ENCODE results near the gene GNAL.

Gene GNAL

DNA sequence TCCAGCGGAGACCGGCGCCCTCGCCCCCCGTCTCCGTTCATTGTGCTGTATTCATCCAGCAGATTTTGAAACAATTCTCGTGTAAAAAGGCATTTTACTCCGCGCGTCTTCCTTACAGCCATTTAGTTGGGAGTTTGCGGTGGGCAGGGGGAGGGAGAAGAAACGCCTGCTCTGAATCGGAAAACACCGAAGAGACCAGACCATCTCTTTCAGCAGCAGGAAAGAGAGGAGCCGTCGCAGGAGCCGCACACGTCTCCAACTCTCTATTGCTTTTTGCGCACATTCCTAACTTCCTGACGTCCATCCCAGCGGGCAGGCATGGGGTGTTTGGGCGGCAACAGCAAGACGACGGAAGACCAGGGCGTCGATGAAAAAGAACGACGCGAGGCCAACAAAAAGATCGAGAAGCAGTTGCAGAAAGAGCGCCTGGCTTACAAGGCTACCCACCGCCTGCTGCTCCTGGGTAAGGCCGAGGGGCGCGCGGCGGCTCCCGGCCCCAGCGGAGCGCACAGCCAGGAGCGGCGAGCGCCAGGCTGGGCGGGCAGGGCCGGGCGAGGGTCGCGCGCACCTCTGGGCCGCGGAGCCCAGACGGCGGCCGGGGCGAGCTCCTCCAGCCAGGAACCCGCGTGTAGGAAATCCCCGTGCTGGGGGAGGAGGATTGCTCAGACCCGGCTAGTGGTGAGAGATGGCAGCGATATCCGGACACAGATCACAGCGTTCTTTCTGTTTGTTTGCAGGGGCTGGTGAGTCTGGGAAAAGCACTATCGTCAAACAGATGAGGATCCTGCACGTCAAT, 63.2 kb downstream of the GNAL start:
- Histone ChIP-seq H3K9me3 (ENCODE audit: control insufficient read depth, insufficient read depth, low read length) (no peaks in the 10 kb centered on the region), H3K4me3 (ENCODE audit: low read length) (no peak overlapping the region)

DNA sequence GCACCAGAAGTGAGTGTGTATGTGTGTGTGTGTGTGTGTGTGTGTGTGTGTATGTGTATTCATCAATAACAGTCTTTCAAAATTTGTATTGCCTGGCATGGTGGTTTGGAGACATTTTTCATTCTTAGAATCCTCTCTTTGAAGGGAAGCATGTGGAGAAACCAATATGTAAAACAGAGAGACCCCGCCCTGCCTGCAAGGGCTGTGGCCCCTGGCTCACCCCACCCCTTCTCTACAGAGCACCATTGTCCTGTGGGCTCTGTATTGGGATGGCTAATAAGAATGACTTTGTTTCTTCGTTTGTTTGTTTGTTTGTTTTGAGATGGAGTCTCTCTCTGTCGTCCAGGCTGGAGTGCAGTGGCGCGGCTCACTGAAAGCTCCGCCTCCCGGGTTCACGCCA, 65.9 kb downstream of the GNAL start:
- Histone ChIP-seq H3K9me3 (ENCODE audit: control insufficient read depth, insufficient read depth, low read length) (no peaks in the 10 kb centered on the region), H3K4me2 (ENCODE audit: low read length) (no peak overlapping the region), H3K79me2 (ENCODE audit: control insufficient read depth, low read length) (no peaks in the 10 kb centered on the region), H3K27ac (ENCODE audit: low read depth, low read length) (no peak overlapping the region), H3K4me1 (ENCODE audit: control insufficient read depth, low read length) (no peaks in the 10 kb centered on the region), H3K4me3 (ENCODE audit: low read length) (no peak overlapping the region), H3K36me3 (ENCODE audit: control insufficient read depth, low read length) (0 out of 2 replicates have a peak, but pooled peaks cover 4% of the 10 kb centered on the region), H3F3A (ENCODE audit: control insufficient read depth, insufficient read depth) (no peaks in the 10 kb centered on the region), H3K9me2 (replicated peaks; ENCODE audit: control insufficient read depth, low read length) (no peaks in the 10 kb centered on the region), H3K27me3 (ENCODE audit: control insufficient read depth, low read length) (no peaks in the 10 kb centered on the region), H4K20me1 (ENCODE audit: control insufficient read depth, insufficient read depth, low read depth, low read length) (no peaks in the 10 kb centered on the region)
- TF ChIP-seq EZH2phosphoT487 (IDR thresholded peaks at IDR 0.05; ENCODE audit: borderline replicate concordance, low read length) = no peak
- TF ChIP-seq, protein P1, sequence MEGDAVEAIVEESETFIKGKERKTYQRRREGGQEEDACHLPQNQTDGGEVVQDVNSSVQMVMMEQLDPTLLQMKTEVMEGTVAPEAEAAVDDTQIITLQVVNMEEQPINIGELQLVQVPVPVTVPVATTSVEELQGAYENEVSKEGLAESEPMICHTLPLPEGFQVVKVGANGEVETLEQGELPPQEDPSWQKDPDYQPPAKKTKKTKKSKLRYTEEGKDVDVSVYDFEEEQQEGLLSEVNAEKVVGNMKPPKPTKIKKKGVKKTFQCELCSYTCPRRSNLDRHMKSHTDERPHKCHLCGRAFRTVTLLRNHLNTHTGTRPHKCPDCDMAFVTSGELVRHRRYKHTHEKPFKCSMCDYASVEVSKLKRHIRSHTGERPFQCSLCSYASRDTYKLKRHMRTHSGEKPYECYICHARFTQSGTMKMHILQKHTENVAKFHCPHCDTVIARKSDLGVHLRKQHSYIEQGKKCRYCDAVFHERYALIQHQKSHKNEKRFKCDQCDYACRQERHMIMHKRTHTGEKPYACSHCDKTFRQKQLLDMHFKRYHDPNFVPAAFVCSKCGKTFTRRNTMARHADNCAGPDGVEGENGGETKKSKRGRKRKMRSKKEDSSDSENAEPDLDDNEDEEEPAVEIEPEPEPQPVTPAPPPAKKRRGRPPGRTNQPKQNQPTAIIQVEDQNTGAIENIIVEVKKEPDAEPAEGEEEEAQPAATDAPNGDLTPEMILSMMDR (IDR thresholded peaks at IDR 0.05; ENCODE audit: low read depth, low read length, poor library complexity, severe bottlenecking) = no peak

More for the DNA sequence above, 63.2 kb downstream of the GNAL start:
- Histone ChIP-seq H3K27me3 (ENCODE audit: control insufficient read depth, low read length) (no peaks in the 10 kb centered on the region), H3K79me2 (ENCODE audit: control insufficient read depth, low read length) (no peaks in the 10 kb centered on the region), H3K36me3 (ENCODE audit: control insufficient read depth, low read length) (0 out of 2 replicates have a peak, but pooled peaks cover 4% of the 10 kb centered on the region), H3K4me1 (ENCODE audit: control insufficient read depth, low read length) (peaks cover 8% of the 10 kb centered on the region), H3F3A (ENCODE audit: control insufficient read depth, insufficient read depth) (no peaks in the 10 kb centered on the region), H4K20me1 (ENCODE audit: control insufficient read depth, insufficient read depth, low read depth, low read length) (no peaks in the 10 kb centered on the region), H3K9me2 (replicated peaks; ENCODE audit: control insufficient read depth, low read length) (no peaks in the 10 kb centered on the region), H3K27ac (ENCODE audit: low read depth, low read length) (no peak overlapping the region), H3K4me2 (ENCODE audit: low read length) (no peak overlapping the region)
- no peak for TF ChIP-seq EZH2phosphoT487 (IDR thresholded peaks at IDR 0.05; ENCODE audit: borderline replicate concordance, low read length)
- TF ChIP-seq, protein P1 (IDR thresholded peaks at IDR 0.05; ENCODE audit: low read depth, low read length, poor library complexity, severe bottlenecking) = no peak

DNA sequence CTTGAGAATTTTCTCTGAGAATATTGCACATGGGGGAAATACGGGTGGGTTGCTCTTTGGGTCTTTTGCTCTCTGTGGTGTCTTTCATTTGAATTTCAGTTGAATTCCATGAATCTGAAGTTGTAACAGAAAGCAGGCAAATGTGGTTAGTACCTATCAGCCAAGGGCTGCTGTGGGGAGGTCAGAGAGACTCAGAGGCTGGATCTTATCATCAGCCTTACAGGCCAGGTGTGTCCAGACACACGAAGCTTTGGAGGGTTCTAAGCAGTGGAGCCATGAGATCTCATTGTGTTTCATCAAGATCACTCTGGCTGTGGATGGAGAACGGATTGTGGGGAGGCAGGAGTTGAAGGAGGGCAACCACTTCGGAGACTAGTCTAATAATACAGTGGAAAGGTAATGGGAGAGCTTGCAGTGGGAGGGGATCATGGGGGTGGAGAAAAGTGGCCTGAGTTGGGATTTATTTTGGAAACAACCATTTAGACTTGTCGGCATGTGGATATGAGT, 68.1 kb downstream of the GNAL start:
- H3K79me2 ChIP-seq (ENCODE audit: control insufficient read depth, low read length) = no peaks in the 10 kb centered on the region
- H3K4me2 ChIP-seq (ENCODE audit: low read length) = no peak overlapping the region
- no peaks in the 10 kb centered on the region for H3K27me3 ChIP-seq (ENCODE audit: control insufficient read depth, low read length)
- no peak overlapping the region for H3K4me3 ChIP-seq (ENCODE audit: low read length)
- H3K27ac ChIP-seq (ENCODE audit: low read depth, low read length) = no peak overlapping the region
- no peak for TF ChIP-seq EZH2phosphoT487 (IDR thresholded peaks at IDR 0.05; ENCODE audit: borderline replicate concordance, low read length)
- TF ChIP-seq, protein P1 (IDR thresholded peaks at IDR 0.05; ENCODE audit: low read depth, low read length, poor library complexity, severe bottlenecking) = no peak
- H3K36me3 ChIP-seq (ENCODE audit: control insufficient read depth, low read length) = 0 out of 2 replicates have a peak, but pooled peaks cover 4% of the 10 kb centered on the region
- no peaks in the 10 kb centered on the region for H3F3A ChIP-seq (ENCODE audit: control insufficient read depth, insufficient read depth)
- no peaks in the 10 kb centered on the region for H4K20me1 ChIP-seq (ENCODE audit: control insufficient read depth, insufficient read depth, low read depth, low read length)
- peaks cover 14% of the 10 kb centered on the region for H3K4me1 ChIP-seq (ENCODE audit: control insufficient read depth, low read length)
- H3K9me2 ChIP-seq (replicated peaks; ENCODE audit: control insufficient read depth, low read length) = no peaks in the 10 kb centered on the region
- no peaks in the 10 kb centered on the region for H3K9me3 ChIP-seq (ENCODE audit: control insufficient read depth, insufficient read depth, low read length)

All from DOHH2 (cell line).